ENCODE results near the gene OLR1. TPM values are rescaled to one million over a fixed set of nuclear protein-coding genes. Genes with fewer than 3 reads are reported as not detected.
"Not testable (repeated sequence)": the region's sequence is repeated elsewhere in the genome, so short reads cannot be mapped to it uniquely, and the experiment has no call there.

OLR1 gene
- total and polyA plus RNA-seq, 9 donors, result 0.10 to 12.3 (median 0.74) TPM

DNA sequence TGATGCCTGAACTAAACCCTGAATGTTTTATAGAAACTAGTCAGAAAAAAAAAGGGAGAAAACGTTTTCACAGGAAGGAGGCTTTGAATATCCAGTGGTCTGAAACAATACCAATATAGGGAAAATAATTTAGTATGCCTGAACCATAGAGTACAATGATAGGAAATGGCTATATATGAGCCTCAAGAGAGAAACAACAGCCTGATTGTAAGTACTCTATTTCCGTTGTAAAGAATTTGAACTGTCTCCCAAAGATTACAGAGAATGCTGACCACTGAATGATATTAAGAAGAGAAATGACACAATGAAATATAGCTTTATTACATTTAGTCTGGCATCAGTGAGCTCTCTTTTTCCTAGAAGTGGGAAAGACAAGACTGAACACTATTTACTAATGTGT lies 35.2 kb upstream of the OLR1 start:
- Histone ChIP-seq H3K27me3 (no peaks in the 10 kb centered on the region), H3K36me3 (no peaks in the 10 kb centered on the region), H3K27ac (no peak overlapping the region), H3K4me1 (ENCODE audit: insufficient read depth) (peaks cover 4% of the 10 kb centered on the region), H3K4me3 (no peak overlapping the region), H3K9me3 (no peaks in the 10 kb centered on the region)
- no peak for DNase-seq
- intact Hi-C loops (cut with DNase I), result no loop called here
- WGBS, 3 donors, result 18 to 20% (median 20%) methylated on average over 2 of the region's 2 CpGs
- no peak for TF ChIP-seq CTCF (IDR thresholded peaks at IDR 0.05)

DNA sequence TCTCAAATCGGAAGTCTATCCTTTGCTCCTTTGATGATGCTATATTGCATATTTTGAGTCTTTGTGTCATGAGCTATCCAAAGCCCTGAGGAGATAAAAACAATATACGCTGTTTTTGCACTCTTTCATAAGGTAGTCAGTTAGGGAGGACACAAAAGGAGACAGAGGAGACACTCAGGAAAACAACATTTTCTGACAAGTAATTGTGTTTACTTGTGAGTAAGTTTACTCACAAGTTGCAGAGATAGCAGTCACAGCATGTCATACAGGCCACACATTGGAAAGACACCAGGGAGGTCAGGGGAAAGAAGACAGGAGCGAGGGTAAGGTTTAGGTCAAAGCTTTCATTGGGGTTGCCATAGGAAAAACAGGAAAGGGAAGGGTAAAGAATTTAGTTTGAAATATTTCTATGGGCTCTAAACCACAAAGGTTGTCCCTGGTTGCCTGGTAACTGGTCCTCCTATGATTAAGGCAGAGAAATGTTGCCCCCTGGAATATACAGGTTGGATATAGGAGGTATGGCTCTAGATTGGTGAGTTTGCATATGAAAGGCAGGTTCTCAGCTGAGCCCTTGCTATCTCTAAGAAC lies 33.4 kb upstream of the OLR1 start:
- H3K9me3 ChIP-seq, result no peaks in the 10 kb centered on the region
- H3K4me1 ChIP-seq (ENCODE audit: insufficient read depth), result no peaks in the 10 kb centered on the region

DNA sequence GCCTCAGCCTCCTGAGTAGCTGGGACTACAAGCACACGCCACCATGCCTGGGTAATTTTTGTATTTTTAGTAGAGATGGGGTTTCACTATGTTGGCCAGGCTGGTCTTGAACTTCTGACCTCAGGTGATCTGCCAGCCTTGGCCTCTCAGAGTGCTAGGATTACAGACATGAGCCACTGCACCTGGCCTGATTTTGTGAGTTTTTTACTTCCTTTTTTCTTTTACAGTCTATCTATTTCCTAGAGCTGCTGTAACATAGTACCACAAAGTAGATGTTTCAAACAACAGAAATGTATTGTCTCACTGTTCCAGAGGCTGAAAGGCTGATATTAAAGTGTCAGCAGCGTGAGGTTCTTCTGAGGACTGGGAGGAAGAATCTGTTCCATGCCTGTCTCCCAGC lies 32.6 kb upstream of the OLR1 start:
- H3K36me3 ChIP-seq; DNase-seq; H3K27me3 ChIP-seq; intact Hi-C loops (cut with DNase I); H3K4me3 ChIP-seq; H3K27ac ChIP-seq; H3K4me1 ChIP-seq (ENCODE audit: insufficient read depth); H3K9me3 ChIP-seq: not testable (repeated sequence)
- 92 to 98% (median 96%) methylated on average over 2 of the region's 2 CpGs for WGBS, 3 donors

More for the DNA sequence above, 33.4 kb upstream of the OLR1 start:
- Histone ChIP-seq H3K4me3 (no peak overlapping the region), H3K36me3 (no peaks in the 10 kb centered on the region), H3K27ac (no peak overlapping the region), H3K27me3 (no peaks in the 10 kb centered on the region)
- WGBS, 3 donors, result 37 to 67% (median 56%) methylated on average over 3 of the region's 3 CpGs
- intact Hi-C loops (cut with DNase I), result no loop called here
- DNase-seq, result no peak
- TF ChIP-seq POLR2A (IDR thresholded peaks at IDR 0.05), result no peak
- TF ChIP-seq EP300 (IDR thresholded peaks at IDR 0.05), result no peak
- TF ChIP-seq CTCF (IDR thresholded peaks at IDR 0.05), result no peak

- H3K4me3 ChIP-seq, result no peak overlapping the region
- H3K27ac ChIP-seq, result no peak overlapping the region
- 76 to 94% (median 78%) methylated on average over 5 of the region's 5 CpGs for WGBS, 3 donors
- H3K4me1 ChIP-seq (ENCODE audit: insufficient read depth), result no peaks in the 10 kb centered on the region
- intact Hi-C loops (cut with DNase I), result no loop called here
- DNase-seq, result no peak
- no peaks in the 10 kb centered on the region for H3K9me3 ChIP-seq
- no peaks in the 10 kb centered on the region for H3K27me3 ChIP-seq
- TF ChIP-seq EP300 (IDR thresholded peaks at IDR 0.05), result no peak
- no peak for TF ChIP-seq POLR2A (IDR thresholded peaks at IDR 0.05)
- TF ChIP-seq CTCF (IDR thresholded peaks at IDR 0.05), result no peak
- H3K36me3 ChIP-seq, result no peaks in the 10 kb centered on the region
These were observed 25.9 kb upstream of the OLR1 start for GRCh38 chr12:10197879-10198278.

DNA sequence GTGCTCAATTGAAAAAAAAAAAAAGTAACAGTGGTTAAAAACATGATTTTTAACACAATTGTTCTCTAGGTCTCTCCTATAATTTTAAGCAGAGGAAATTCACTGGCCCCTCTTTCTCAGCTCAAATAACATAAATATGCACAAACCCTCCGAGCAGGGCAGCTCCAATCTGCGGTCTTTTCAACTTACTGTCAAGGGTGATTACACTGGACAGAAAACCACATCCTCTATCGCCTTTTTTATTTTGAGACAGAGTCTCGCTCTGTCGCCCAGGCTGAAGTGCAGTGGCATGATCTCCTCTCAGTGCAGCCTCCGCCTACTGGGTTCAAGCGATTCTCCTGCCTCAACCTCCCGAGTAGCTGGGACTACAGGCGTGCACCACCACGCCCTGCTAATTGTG lies 24.3 kb upstream of the OLR1 start:
- TF ChIP-seq POLR2A (IDR thresholded peaks at IDR 0.05), result no peak
- no peak for TF ChIP-seq CTCF (IDR thresholded peaks at IDR 0.05)
- no peak for TF ChIP-seq EP300 (IDR thresholded peaks at IDR 0.05)
- Histone ChIP-seq H3K4me1 (ENCODE audit: insufficient read depth) (no peaks in the 10 kb centered on the region), H3K27ac (no peak overlapping the region), H3K36me3 (no peaks in the 10 kb centered on the region), H3K27me3 (no peaks in the 10 kb centered on the region), H3K9me3 (no peaks in the 10 kb centered on the region), H3K4me3 (no peak overlapping the region)
- WGBS, 3 donors, result 81 to 90% (median 87%) methylated on average over 10 of the region's 10 CpGs
- intact Hi-C loops (cut with DNase I), result no loop called here
- DNase-seq, result no peak

Data from ovary (tissue), 9 donors.